ENCODE results near the gene MORC3.
"Not testable (repeated sequence)": the region's sequence is repeated elsewhere in the genome, so short reads cannot be mapped to it uniquely, and the experiment has no call there.

The MORC3 gene

GRCh38 chr21:36337099-36337509, 17.1 kb downstream of the MORC3 start:
- Histone ChIP-seq H3K36me3 (ENCODE audit: insufficient read depth, low read length) (peaks cover 78% of the 10 kb centered on the region), H3K4me1 (ENCODE audit: insufficient read depth, low read length) (no peaks in the 10 kb centered on the region), H3K9me3 (ENCODE audit: insufficient read depth, low read depth, low read length) (no peaks in the 10 kb centered on the region), H3K4me3 (ENCODE audit: low read length) (no peak overlapping the region), H3K27ac (ENCODE audit: low read depth, low read length) (no peak overlapping the region), H3K9ac (ENCODE audit: low read depth, low read length) (no peak overlapping the region), H3K27me3 (ENCODE audit: insufficient read depth, low read length) (no peaks in the 10 kb centered on the region)
- WGBS, result 94% methylated on average over 2 of the region's 3 CpGs

GRCh38 chr21:36338975-36339374, 19.0 kb downstream of the MORC3 start:
- Histone ChIP-seq H3K4me3 (ENCODE audit: low read length) (no peak overlapping the region), H3K4me1 (ENCODE audit: insufficient read depth, low read length) (no peaks in the 10 kb centered on the region), H3K9me3 (ENCODE audit: insufficient read depth, low read depth, low read length) (no peaks in the 10 kb centered on the region), H3K27me3 (ENCODE audit: insufficient read depth, low read length) (no peaks in the 10 kb centered on the region), H3K36me3 (ENCODE audit: insufficient read depth, low read length) (peaks cover 90% of the 10 kb centered on the region), H3K27ac (ENCODE audit: low read depth, low read length) (no peak overlapping the region), H3K9ac (ENCODE audit: low read depth, low read length) (no peak overlapping the region)
- 97% methylated on average over 10 of the region's 10 CpGs for WGBS

DNA sequence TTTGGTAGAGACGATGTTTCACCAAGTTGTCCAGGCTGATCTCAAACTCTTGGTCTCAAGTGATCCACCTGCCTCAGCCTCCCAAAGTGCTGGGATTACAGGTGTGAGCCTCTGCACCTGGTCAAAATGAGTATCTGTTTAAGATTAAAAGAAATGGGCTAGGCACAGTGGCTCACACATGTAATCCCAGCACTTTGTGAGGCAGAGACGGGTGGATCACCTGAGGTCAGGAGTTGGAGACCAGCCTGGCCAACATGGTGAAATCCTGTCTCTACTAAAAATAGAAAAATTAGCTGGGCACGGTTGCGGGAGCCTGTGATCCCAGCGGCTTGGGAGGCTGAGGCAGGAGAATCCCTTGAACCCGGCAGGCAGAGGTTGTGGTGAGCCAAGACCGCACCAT, 22.6 kb downstream of the MORC3 start:
- H3K4me3 ChIP-seq (ENCODE audit: low read length); H3K27ac ChIP-seq (ENCODE audit: low read depth, low read length); H3K9ac ChIP-seq (ENCODE audit: low read depth, low read length); H3K9me3 ChIP-seq (ENCODE audit: insufficient read depth, low read depth, low read length); H3K27me3 ChIP-seq (ENCODE audit: insufficient read depth, low read length); H3K4me1 ChIP-seq (ENCODE audit: insufficient read depth, low read length): not testable (repeated sequence)
- H3K36me3 ChIP-seq (ENCODE audit: insufficient read depth, low read length), result peaks cover 95% of the 10 kb centered on the region
- WGBS, result 92% methylated on average over 7 of the region's 7 CpGs

DNA sequence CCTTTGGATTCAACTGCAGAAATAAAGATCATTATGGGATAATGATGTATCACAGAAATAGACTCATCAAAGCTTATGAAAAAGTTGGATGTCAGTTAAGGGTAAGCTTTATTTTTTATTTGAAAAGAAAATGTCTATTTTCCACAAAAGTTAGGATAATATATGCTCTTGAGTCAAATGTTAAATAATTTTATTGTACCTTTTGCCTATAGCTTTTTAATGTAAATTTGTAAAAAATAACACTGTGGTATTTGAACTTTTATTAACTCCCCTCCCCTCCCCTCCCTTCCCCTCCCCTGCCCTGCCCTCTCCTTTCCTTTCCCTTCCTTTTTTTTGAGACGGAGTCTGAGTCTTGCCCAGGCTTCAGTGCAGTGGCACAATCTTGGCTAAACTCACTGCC, 24.9 kb downstream of the MORC3 start:
- H3K27me3 ChIP-seq (ENCODE audit: insufficient read depth, low read length), result no peaks in the 10 kb centered on the region
- H3K9ac ChIP-seq (ENCODE audit: low read depth, low read length), result no peak overlapping the region
- H3K9me3 ChIP-seq (ENCODE audit: insufficient read depth, low read depth, low read length), result no peaks in the 10 kb centered on the region
- H3K4me1 ChIP-seq (ENCODE audit: insufficient read depth, low read length), result no peaks in the 10 kb centered on the region
- 93% methylated on average over 1 of the region's 1 CpG for WGBS
- H3K27ac ChIP-seq (ENCODE audit: low read depth, low read length), result no peak overlapping the region
- no peak overlapping the region for H3K4me3 ChIP-seq (ENCODE audit: low read length)
- peaks cover 95% of the 10 kb centered on the region for H3K36me3 ChIP-seq (ENCODE audit: insufficient read depth, low read length)

- Histone ChIP-seq H3K36me3 (ENCODE audit: insufficient read depth, low read length) (peaks cover 96% of the 10 kb centered on the region), H3K27me3 (ENCODE audit: insufficient read depth, low read length) (no peaks in the 10 kb centered on the region), H3K9ac (ENCODE audit: low read depth, low read length) (no peak overlapping the region), H3K4me3 (ENCODE audit: low read length) (no peak overlapping the region), H3K9me3 (ENCODE audit: insufficient read depth, low read depth, low read length) (no peaks in the 10 kb centered on the region), H3K27ac (ENCODE audit: low read depth, low read length) (no peak overlapping the region), H3K4me1 (ENCODE audit: insufficient read depth, low read length) (no peaks in the 10 kb centered on the region)
- 94% methylated on average over 3 of the region's 3 CpGs for WGBS
These were observed 27.4 kb downstream of the MORC3 start for GRCh38 chr21:36347278-36347961.

DNA sequence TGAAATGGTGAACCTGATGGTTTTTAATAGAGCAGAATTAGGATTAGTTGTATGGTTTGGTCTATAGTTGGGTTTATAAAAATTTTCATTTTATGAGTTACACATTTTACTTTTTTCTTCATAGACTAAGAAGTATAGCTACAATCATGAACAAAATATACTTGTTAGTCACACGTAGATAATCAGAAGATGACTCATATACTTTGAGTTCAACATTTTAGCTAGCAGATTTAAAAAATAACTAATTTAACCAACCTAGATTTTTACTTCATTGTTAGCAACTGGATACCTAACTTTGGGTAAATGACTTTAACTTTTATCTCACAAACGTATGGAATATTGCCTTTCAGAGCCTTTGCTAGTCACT, 27.9 kb downstream of the MORC3 start:
- Histone ChIP-seq H3K27ac (ENCODE audit: low read depth, low read length) (no peak overlapping the region), H3K27me3 (ENCODE audit: insufficient read depth, low read length) (no peaks in the 10 kb centered on the region), H3K36me3 (ENCODE audit: insufficient read depth, low read length) (peaks cover 96% of the 10 kb centered on the region), H3K9me3 (ENCODE audit: insufficient read depth, low read depth, low read length) (no peaks in the 10 kb centered on the region), H3K4me3 (ENCODE audit: low read length) (no peak overlapping the region), H3K4me1 (ENCODE audit: insufficient read depth, low read length) (no peaks in the 10 kb centered on the region), H3K9ac (ENCODE audit: low read depth, low read length) (no peak overlapping the region)
- 100% methylated on average over 2 of the region's 2 CpGs for WGBS

DNA sequence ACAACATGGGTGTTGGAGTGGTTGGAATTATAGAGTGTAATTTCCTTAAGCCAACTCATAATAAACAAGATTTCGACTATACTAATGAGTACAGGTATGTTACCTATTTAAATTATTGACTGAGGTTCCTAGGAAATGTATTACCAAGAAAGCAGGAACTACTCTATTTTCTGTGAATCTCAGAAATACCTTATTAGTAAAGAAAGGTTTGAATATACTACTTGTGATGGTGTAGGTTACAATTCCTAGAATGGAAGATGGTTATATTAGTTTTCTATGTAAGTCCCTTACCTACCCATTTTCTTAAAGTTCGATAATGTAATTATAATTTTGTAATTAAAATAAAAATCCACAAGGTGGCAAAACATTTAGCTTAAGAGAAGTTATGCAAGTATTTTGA, 29.3 kb downstream of the MORC3 start:
- Histone ChIP-seq H3K36me3 (ENCODE audit: insufficient read depth, low read length) (peaks cover 88% of the 10 kb centered on the region), H3K9ac (ENCODE audit: low read depth, low read length) (no peak overlapping the region), H3K4me1 (ENCODE audit: insufficient read depth, low read length) (no peaks in the 10 kb centered on the region), H3K27me3 (ENCODE audit: insufficient read depth, low read length) (no peaks in the 10 kb centered on the region), H3K27ac (ENCODE audit: low read depth, low read length) (no peak overlapping the region), H3K9me3 (ENCODE audit: insufficient read depth, low read depth, low read length) (no peaks in the 10 kb centered on the region), H3K4me3 (ENCODE audit: low read length) (no peak overlapping the region)
- WGBS, result no CpG with 5 or more reads among the region's 2 CpGs

DNA sequence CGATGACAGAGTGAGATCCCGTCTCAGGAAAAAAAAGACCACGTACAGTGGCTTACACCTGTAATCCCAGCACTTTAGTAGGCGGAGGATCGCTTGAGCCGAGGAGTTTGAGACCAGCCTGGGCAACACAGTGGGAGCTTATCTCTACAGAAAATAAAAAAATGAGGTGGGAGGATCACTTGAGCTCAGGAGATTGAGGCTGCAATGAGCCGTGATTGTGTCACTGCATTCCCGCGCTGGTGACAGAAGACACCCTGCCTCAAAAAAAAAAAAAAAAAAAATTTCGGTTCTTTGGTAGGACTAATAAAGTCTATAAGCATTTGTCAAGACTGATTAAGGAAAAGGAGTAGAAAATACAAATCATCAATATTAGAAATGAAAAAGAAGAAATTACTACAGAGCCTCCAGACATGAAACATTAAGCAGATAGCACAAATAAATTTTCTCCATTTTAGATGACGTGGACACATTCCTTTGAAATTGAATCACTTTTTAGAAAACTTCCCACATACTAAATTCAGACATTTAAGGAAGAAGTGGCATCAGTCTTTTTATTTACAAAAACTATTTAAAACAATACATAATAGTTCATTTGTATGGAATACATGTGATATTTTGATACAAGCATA, 30.4 kb downstream of the MORC3 start:
- no peaks in the 10 kb centered on the region for H3K27me3 ChIP-seq (ENCODE audit: insufficient read depth, low read length)
- WGBS, result 93% methylated on average over 10 of the region's 11 CpGs
- no peaks in the 10 kb centered on the region for H3K9me3 ChIP-seq (ENCODE audit: insufficient read depth, low read depth, low read length)
- H3K4me1 ChIP-seq (ENCODE audit: insufficient read depth, low read length), result no peaks in the 10 kb centered on the region
- H3K4me3 ChIP-seq (ENCODE audit: low read length), result no peak overlapping the region
- peaks cover 89% of the 10 kb centered on the region for H3K36me3 ChIP-seq (ENCODE audit: insufficient read depth, low read length)
- no peak overlapping the region for H3K9ac ChIP-seq (ENCODE audit: low read depth, low read length)
- H3K27ac ChIP-seq (ENCODE audit: low read depth, low read length), result no peak overlapping the region

- 94% methylated on average over 5 of the region's 5 CpGs for WGBS
These were observed 35.1 kb downstream of the MORC3 start for GRCh38 chr21:36354918-36355680.

DNA sequence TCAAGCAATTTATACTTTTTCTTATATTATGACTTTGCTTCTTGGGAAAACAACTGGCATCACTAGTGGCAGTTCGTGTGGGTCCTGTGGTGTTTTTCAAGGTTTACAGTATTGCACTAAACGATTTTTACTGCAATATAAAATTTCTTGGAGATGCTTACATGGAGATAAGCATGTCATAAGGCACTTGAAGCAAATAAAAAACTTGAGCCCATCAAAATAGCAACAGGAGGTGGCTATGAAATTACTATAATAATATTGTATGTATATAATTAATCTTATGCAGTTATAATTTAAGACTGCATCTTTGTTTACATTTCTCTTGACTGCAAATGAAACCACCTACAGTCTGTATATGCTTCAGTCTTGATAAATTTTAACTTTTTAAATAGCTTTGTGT, 35.9 kb downstream of the MORC3 start:
- Histone ChIP-seq H3K4me1 (ENCODE audit: insufficient read depth, low read length) (no peaks in the 10 kb centered on the region), H3K4me3 (ENCODE audit: low read length) (no peak overlapping the region), H3K36me3 (ENCODE audit: insufficient read depth, low read length) (peaks cover 87% of the 10 kb centered on the region), H3K9ac (ENCODE audit: low read depth, low read length) (no peak overlapping the region), H3K27me3 (ENCODE audit: insufficient read depth, low read length) (no peaks in the 10 kb centered on the region), H3K27ac (ENCODE audit: low read depth, low read length) (no peak overlapping the region), H3K9me3 (ENCODE audit: insufficient read depth, low read depth, low read length) (no peaks in the 10 kb centered on the region)
- 98% methylated on average over 2 of the region's 2 CpGs for WGBS

More at GRCh38 chr21:36354918-36355680, 35.1 kb downstream of the MORC3 start:
- Histone ChIP-seq H3K4me1 (ENCODE audit: insufficient read depth, low read length) (no peaks in the 10 kb centered on the region), H3K27me3 (ENCODE audit: insufficient read depth, low read length) (no peaks in the 10 kb centered on the region), H3K4me3 (ENCODE audit: low read length) (no peak overlapping the region), H3K27ac (ENCODE audit: low read depth, low read length) (no peak overlapping the region), H3K36me3 (ENCODE audit: insufficient read depth, low read length) (peaks cover 87% of the 10 kb centered on the region), H3K9ac (ENCODE audit: low read depth, low read length) (no peak overlapping the region), H3K9me3 (ENCODE audit: insufficient read depth, low read depth, low read length) (no peaks in the 10 kb centered on the region)

GRCh38 chr21:36359185-36359584, 39.2 kb downstream of the MORC3 start:
- no peaks in the 10 kb centered on the region for H3K4me1 ChIP-seq (ENCODE audit: insufficient read depth, low read length)
- H3K27me3 ChIP-seq (ENCODE audit: insufficient read depth, low read length), result no peaks in the 10 kb centered on the region
- H3K4me3 ChIP-seq (ENCODE audit: low read length), result no peak overlapping the region
- H3K36me3 ChIP-seq (ENCODE audit: insufficient read depth, low read length), result peaks cover 92% of the 10 kb centered on the region
- WGBS, result 87% methylated on average over 2 of the region's 2 CpGs
- no peaks in the 10 kb centered on the region for H3K9me3 ChIP-seq (ENCODE audit: insufficient read depth, low read depth, low read length)
- H3K9ac ChIP-seq (ENCODE audit: low read depth, low read length), result no peak overlapping the region
- H3K27ac ChIP-seq (ENCODE audit: low read depth, low read length), result no peak overlapping the region

Measured in HUES64 (cell line).